ENCODE results near the gene AP1G2. TPM values are rescaled to one million over a fixed set of nuclear protein-coding genes. Genes with fewer than 3 reads are reported as not detected.

Gene AP1G2
- total and polyA plus RNA-seq, 2 of the 13 experiments (the other 11 are each of a cell fraction or from before 2014, with no cell fraction given), result 96.9 to 611 TPM

- TF ChIP-seq, protein P1, sequence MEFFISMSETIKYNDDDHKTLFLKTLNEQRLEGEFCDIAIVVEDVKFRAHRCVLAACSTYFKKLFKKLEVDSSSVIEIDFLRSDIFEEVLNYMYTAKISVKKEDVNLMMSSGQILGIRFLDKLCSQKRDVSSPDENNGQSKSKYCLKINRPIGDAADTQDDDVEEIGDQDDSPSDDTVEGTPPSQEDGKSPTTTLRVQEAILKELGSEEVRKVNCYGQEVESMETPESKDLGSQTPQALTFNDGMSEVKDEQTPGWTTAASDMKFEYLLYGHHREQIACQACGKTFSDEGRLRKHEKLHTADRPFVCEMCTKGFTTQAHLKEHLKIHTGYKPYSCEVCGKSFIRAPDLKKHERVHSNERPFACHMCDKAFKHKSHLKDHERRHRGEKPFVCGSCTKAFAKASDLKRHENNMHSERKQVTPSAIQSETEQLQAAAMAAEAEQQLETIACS (CRISPR knock-in tag; IDR thresholded peaks at IDR 0.05), result no peak
- TF ChIP-seq NR2F2 (IDR thresholded peaks at IDR 0.05; ENCODE audit: borderline replicate concordance, low read depth), result peak; percentile 54; the same call in 1 of the 2 replicates
- peak; percentile 87 for TF ChIP-seq MED8 (CRISPR knock-in tag; IDR thresholded peaks at IDR 0.05; ENCODE audit: insufficient replicate concordance)
- TF ChIP-seq RXRB (CRISPR knock-in tag; IDR thresholded peaks at IDR 0.05; ENCODE audit: borderline replicate concordance), result no peak
- no peak for TF ChIP-seq ZNF558 (CRISPR knock-in tag; IDR thresholded peaks at IDR 0.05; ENCODE audit: borderline replicate concordance)
- TF ChIP-seq JUNB (CRISPR knock-in tag; IDR thresholded peaks at IDR 0.05; ENCODE audit: borderline replicate concordance), result no peak
- TF ChIP-seq, protein P2, sequence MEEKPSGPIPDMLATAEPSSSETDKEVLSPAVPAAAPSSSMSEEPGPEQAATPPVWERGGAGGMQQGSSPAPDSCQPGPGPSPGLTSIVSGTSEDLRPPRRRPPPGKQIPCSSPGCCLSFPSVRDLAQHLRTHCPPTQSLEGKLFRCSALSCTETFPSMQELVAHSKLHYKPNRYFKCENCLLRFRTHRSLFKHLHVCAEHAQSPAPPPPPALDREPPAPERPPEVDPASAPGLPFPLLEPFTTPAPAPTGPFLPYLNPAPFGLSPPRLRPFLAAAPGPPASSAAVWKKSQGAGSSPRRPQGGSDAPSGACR (CRISPR knock-in tag; IDR thresholded peaks at IDR 0.05), result no peak
- peak; percentile 4; the same call in 1 of the 2 replicates for TF ChIP-seq TFDP2 (CRISPR knock-in tag; IDR thresholded peaks at IDR 0.05)
- TF ChIP-seq MTA1 (CRISPR knock-in tag; IDR thresholded peaks at IDR 0.05; ENCODE audit: borderline replicate concordance), result no peak
- TF ChIP-seq NCOA5 (CRISPR knock-in tag; IDR thresholded peaks at IDR 0.05), result no peak
- no peak for TF ChIP-seq FOXJ3 (CRISPR knock-in tag; IDR thresholded peaks at IDR 0.05; ENCODE audit: borderline replicate concordance)
- no peak for TF ChIP-seq ZFP82 (CRISPR knock-in tag; IDR thresholded peaks at IDR 0.05; ENCODE audit: borderline replicate concordance)
- TF ChIP-seq ZMYM4 (CRISPR knock-in tag; IDR thresholded peaks at IDR 0.05), result no peak
- no peak for TF ChIP-seq ZNF331 (CRISPR knock-in tag; IDR thresholded peaks at IDR 0.05)
- no peak for TF ChIP-seq THAP7 (CRISPR knock-in tag; IDR thresholded peaks at IDR 0.05)
- no peak for TF ChIP-seq CEBPB (IDR thresholded peaks at IDR 0.05; ENCODE audit: borderline replicate concordance, low read depth, low read length)
- no peak for TF ChIP-seq THYN1 (CRISPR knock-in tag; IDR thresholded peaks at IDR 0.05; ENCODE audit: borderline replicate concordance, low read depth)
- TF ChIP-seq ZNF3 (CRISPR knock-in tag; IDR thresholded peaks at IDR 0.05), result no peak
- TF ChIP-seq ETV6 (CRISPR knock-in tag; conservative IDR thresholded peaks at IDR 0.05), result no peak
- no peak for TF ChIP-seq ZNF768 (CRISPR knock-in tag; IDR thresholded peaks at IDR 0.05)
- TF ChIP-seq ZNF713 (CRISPR knock-in tag; IDR thresholded peaks at IDR 0.05), result no peak
- TF ChIP-seq GPN1 (CRISPR knock-in tag; IDR thresholded peaks at IDR 0.05; ENCODE audit: borderline replicate concordance), result no peak
- TF ChIP-seq ZNF703 (CRISPR knock-in tag; IDR thresholded peaks at IDR 0.05; ENCODE audit: borderline replicate concordance), result no peak
- TF ChIP-seq ZMAT5 (CRISPR knock-in tag; IDR thresholded peaks at IDR 0.05; ENCODE audit: borderline replicate concordance, low read depth), result no peak
- TF ChIP-seq ZFP90 (CRISPR knock-in tag; IDR thresholded peaks at IDR 0.05; ENCODE audit: borderline replicate concordance), result peak; percentile 5; the same call in 1 of the 2 replicates
- no peak for TF ChIP-seq FOXA3 (CRISPR knock-in tag; IDR thresholded peaks at IDR 0.05)
- TF ChIP-seq ZNF577 (CRISPR knock-in tag; IDR thresholded peaks at IDR 0.05; ENCODE audit: borderline replicate concordance, low read depth), result no peak
These were observed 15.5 kb upstream of the AP1G2 start (continued) for GRCh38 chr14:23582906-23583760.
